ENCODE results near the gene SLC35A3. TPM values are rescaled to one million over a fixed set of nuclear protein-coding genes. Genes with fewer than 3 reads are reported as not detected.

Gene SLC35A3
- total RNA-seq = 10 to 100 TPM; 17.1 to 37.8 (median 23.2) TPM

DNA sequence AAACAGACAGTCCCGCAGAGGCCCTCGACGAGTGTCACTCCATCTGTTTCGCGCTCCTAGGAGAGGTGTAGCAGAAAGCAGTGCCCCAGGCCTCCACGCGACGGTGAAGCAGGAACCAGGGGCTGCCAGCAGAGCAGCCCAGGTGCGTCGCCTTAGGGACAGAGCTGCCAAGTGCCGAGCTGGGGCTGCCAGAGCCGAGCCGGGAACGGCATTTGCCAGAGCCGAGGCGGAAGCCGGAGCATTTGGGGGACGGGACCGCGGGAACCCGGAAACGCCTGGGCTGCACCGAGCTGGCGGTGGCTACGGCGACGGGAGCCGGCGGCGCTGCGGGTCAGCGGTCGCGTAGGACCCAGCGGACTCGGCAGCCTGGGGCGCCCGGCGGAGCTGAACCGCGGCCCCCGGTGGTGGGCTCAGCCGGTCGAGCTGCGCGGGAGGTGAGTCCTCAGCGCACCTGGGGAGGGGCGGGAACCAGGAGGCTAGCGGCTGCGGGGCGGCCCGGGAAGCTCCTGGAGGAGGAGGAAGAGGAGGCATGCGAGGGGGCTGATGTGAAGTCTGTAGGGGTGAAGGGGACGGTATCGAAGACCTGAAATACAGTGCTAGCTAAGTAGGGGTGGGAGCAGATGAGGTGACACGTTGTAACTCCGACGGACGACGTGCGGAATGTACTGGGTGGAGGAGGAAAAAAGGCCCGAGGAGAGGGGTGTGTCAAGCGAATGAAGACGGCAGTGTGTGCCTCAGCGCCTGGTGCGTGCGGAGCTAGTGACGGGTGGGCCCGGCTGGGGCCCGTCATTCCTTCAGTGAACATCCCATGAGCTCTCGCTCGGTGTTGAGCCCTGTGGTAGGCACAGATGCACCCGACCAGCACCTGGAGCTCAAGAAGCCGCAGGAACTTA is at the start of gene SLC35A3:
Gene SLC35A3, plus strand, starts transcription at position 268 of the 893 bp plus-strand sequence. CDS start 23,559 bp downstream, outside the sequence.
- ATAC-seq = peak; percentile 88
- Histone ChIP-seq H3K9me3 (no peaks in the 10 kb centered on the region), H3K4me1 (peaks cover 0 to 30% (median 0%) of the 10 kb centered on the region in 3 donors), H3K27me3 (no peaks in the 10 kb centered on the region), H3K27ac (peak within 1 kb of the TSS in 3 of 4 donors; percentile 76 to 84 (median 79)), H3K4me3 (peak within 1 kb of the TSS; percentile 78 to 82), H3K36me3 (peaks cover 0 to 4% of the 10 kb centered on the region in 2 donors)
- WGBS, 2 donors (ENCODE audit: low coverage in 1 of 2) = 1 to 5% methylated on average over 2 to 25 of the region's 74 CpGs
- TF ChIP-seq POLR2AphosphoS5 (IDR thresholded peaks at IDR 0.05) (peak; percentile 17), CTCF (IDR thresholded peaks at IDR 0.05) (no peak), EP300 (IDR thresholded peaks at IDR 0.05) (no peak), POLR2A (IDR thresholded peaks at IDR 0.05) (peak; percentile 29 to 36)

- H3K4me3 ChIP-seq = no peak overlapping the region
- peaks cover 4% of the 10 kb centered on the region for H3K27me3 ChIP-seq
- no peak for ATAC-seq
- H3K9me3 ChIP-seq = no peaks in the 10 kb centered on the region
- H3K27ac ChIP-seq = no peak overlapping the region
- no peaks in the 10 kb centered on the region for H3K4me1 ChIP-seq
- H3K36me3 ChIP-seq = no peaks in the 10 kb centered on the region
- TF ChIP-seq CTCF (IDR thresholded peaks at IDR 0.05) (no peak), EP300 (IDR thresholded peaks at IDR 0.05) (no peak), POLR2A (IDR thresholded peaks at IDR 0.05) (no peak), POLR2AphosphoS5 (IDR thresholded peaks at IDR 0.05) (no peak)
Measured at GRCh38 chr1:99934801-99935200, 35.0 kb upstream of the SLC35A3 start.

GRCh38 chr1:99935534-99935933 is 34.3 kb upstream of the SLC35A3 start:
- Histone ChIP-seq H3K9me3 (no peaks in the 10 kb centered on the region), H3K4me3 (no peak overlapping the region), H3K27me3 (peaks cover 4% of the 10 kb centered on the region), H3K36me3 (no peaks in the 10 kb centered on the region), H3K27ac (no peak overlapping the region), H3K4me1 (no peaks in the 10 kb centered on the region)
- 94 to 96% methylated on average over 1 of the region's 1 CpG for WGBS, 2 donors (ENCODE audit: low coverage in 1 of 2)
- no peak for ATAC-seq
- TF ChIP-seq EP300 (IDR thresholded peaks at IDR 0.05) = no peak
- TF ChIP-seq CTCF (IDR thresholded peaks at IDR 0.05) = no peak
- no peak for TF ChIP-seq POLR2AphosphoS5 (IDR thresholded peaks at IDR 0.05)
- TF ChIP-seq POLR2A (IDR thresholded peaks at IDR 0.05) = no peak

- no peak for TF ChIP-seq EP300 (IDR thresholded peaks at IDR 0.05)
- no peak for TF ChIP-seq POLR2AphosphoS5 (IDR thresholded peaks at IDR 0.05)
- TF ChIP-seq POLR2A (IDR thresholded peaks at IDR 0.05) = no peak
- TF ChIP-seq CTCF (IDR thresholded peaks at IDR 0.05) = no peak
- no peak for ATAC-seq
- no CpG with 5 or more reads among the region's 3 CpGs for WGBS, 2 donors (ENCODE audit: low coverage in 1 of 2)
- Histone ChIP-seq H3K4me1 (no peaks in the 10 kb centered on the region), H3K9me3 (no peaks in the 10 kb centered on the region), H3K27ac (no peak overlapping the region), H3K36me3 (no peaks in the 10 kb centered on the region), H3K27me3 (peaks cover 4% of the 10 kb centered on the region), H3K4me3 (no peak overlapping the region)
Measured at GRCh38 chr1:99936071-99936470, 33.7 kb upstream of the SLC35A3 start.

GRCh38 chr1:99942723-99943122 is 27.1 kb upstream of the SLC35A3 start:
- ATAC-seq = no peak
- Histone ChIP-seq H3K4me3 (no peak overlapping the region), H3K27ac (no peak overlapping the region), H3K27me3 (no peaks in the 10 kb centered on the region), H3K9me3 (no peaks in the 10 kb centered on the region), H3K36me3 (no peaks in the 10 kb centered on the region), H3K4me1 (no peaks in the 10 kb centered on the region)
- no peak for TF ChIP-seq CTCF (IDR thresholded peaks at IDR 0.05)
- TF ChIP-seq POLR2A (IDR thresholded peaks at IDR 0.05) = no peak
- no peak for TF ChIP-seq EP300 (IDR thresholded peaks at IDR 0.05)
- no peak for TF ChIP-seq POLR2AphosphoS5 (IDR thresholded peaks at IDR 0.05)
- WGBS, 2 donors (ENCODE audit: low coverage in 1 of 2) = 83% methylated on average over 1 of the region's 1 CpG; no CpG with 5 or more reads in 1 of the 2 donors

Data from gastroesophageal sphincter (tissue), 4 donors.